ENCODE results near the gene GPRIN1.

GPRIN1 gene

DNA sequence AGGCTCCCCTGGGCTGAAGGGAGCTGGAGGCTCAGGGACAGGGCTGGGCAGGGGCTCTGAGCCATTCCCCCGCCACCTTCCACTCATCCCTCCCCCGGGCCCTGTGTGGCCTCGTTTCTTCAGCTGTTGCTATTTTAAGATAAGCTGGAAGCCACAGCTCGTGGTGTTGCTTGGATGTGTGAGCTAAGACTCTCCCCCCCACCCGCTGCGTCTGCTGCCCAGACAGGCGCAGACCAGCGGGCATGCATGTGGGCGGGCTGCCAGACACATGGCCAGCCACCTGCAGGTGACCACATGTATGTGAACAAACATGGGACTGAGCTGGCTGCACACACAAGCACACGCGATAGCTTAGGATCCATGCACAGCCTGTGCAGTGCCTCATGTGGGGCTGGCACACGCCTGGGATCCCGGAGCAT is 11.7 kb upstream of the GPRIN1 start:
- TF ChIP-seq, protein P1, sequence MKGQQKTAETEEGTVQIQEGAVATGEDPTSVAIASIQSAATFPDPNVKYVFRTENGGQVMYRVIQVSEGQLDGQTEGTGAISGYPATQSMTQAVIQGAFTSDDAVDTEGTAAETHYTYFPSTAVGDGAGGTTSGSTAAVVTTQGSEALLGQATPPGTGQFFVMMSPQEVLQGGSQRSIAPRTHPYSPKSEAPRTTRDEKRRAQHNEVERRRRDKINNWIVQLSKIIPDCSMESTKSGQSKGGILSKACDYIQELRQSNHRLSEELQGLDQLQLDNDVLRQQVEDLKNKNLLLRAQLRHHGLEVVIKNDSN (IDR thresholded peaks at IDR 0.05): no peak
- TF ChIP-seq YY1 (IDR thresholded peaks at IDR 0.05; ENCODE audit: low read depth) (no peak), NFIC (IDR thresholded peaks at IDR 0.05) (no peak), CEBPB (IDR thresholded peaks at IDR 0.05) (no peak), RAD21 (IDR thresholded peaks at IDR 0.05; ENCODE audit: low read depth) (no peak)

DNA sequence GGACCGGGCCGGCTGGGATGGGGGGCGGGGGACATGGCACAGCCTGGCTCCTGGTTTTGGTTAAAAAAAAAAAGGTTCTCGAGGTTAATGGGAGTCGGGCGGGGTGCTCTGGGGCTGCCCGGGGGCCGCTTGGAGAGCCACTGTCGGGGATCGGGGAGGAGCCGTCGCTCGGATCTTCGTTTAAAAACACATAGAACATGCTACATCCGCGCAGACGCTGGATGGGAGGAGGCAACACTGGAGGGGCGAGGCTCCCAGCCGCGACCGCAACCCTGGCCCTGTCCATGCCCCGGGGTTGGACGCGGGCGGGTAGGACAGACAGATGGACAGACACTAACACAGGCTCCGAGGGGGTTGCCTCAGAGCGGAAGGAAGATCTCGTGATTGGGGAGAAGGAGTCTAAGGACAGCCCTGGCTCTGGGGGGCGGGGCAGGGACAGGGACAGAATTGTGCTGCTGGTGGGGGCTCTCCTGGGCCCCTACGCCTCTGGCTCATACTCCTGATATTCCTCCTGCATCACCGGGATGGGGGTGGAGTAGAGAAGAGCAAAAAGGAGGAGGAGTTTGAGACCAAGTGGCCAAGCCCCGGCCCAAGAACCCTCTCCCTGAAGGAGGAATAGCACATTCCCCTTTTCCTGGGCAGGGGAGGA is 10.5 kb upstream of the GPRIN1 start:
- TF ChIP-seq RAD21 (IDR thresholded peaks at IDR 0.05; ENCODE audit: low read depth): no peak
- no peak for TF ChIP-seq FOXM1 (IDR thresholded peaks at IDR 0.05; ENCODE audit: borderline replicate concordance, low read depth)
- no peak for TF ChIP-seq YY1 (IDR thresholded peaks at IDR 0.05; ENCODE audit: low read depth)
- TF ChIP-seq, protein P2, sequence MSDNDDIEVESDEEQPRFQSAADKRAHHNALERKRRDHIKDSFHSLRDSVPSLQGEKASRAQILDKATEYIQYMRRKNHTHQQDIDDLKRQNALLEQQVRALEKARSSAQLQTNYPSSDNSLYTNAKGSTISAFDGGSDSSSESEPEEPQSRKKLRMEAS (IDR thresholded peaks at IDR 0.05): no peak
- no peak for TF ChIP-seq CEBPB (IDR thresholded peaks at IDR 0.05)
- TF ChIP-seq ZBTB7A (IDR thresholded peaks at IDR 0.05; ENCODE audit: low read depth): no peak
- no peak for TF ChIP-seq EP300 (IDR thresholded peaks at IDR 0.05; ENCODE audit: borderline replicate concordance)
- no peak for TF ChIP-seq EGR1 (IDR thresholded peaks at IDR 0.05)
- TF ChIP-seq CREB1 (IDR thresholded peaks at IDR 0.05; ENCODE audit: low read depth): no peak
- TF ChIP-seq, protein P1 (IDR thresholded peaks at IDR 0.05): no peak
- TF ChIP-seq TEAD4 (IDR thresholded peaks at IDR 0.05): no peak
- no peak for TF ChIP-seq NFIC (IDR thresholded peaks at IDR 0.05)
- no peak for TF ChIP-seq TAF1 (IDR thresholded peaks at IDR 0.05; ENCODE audit: low read depth)
- TF ChIP-seq, protein P3, sequence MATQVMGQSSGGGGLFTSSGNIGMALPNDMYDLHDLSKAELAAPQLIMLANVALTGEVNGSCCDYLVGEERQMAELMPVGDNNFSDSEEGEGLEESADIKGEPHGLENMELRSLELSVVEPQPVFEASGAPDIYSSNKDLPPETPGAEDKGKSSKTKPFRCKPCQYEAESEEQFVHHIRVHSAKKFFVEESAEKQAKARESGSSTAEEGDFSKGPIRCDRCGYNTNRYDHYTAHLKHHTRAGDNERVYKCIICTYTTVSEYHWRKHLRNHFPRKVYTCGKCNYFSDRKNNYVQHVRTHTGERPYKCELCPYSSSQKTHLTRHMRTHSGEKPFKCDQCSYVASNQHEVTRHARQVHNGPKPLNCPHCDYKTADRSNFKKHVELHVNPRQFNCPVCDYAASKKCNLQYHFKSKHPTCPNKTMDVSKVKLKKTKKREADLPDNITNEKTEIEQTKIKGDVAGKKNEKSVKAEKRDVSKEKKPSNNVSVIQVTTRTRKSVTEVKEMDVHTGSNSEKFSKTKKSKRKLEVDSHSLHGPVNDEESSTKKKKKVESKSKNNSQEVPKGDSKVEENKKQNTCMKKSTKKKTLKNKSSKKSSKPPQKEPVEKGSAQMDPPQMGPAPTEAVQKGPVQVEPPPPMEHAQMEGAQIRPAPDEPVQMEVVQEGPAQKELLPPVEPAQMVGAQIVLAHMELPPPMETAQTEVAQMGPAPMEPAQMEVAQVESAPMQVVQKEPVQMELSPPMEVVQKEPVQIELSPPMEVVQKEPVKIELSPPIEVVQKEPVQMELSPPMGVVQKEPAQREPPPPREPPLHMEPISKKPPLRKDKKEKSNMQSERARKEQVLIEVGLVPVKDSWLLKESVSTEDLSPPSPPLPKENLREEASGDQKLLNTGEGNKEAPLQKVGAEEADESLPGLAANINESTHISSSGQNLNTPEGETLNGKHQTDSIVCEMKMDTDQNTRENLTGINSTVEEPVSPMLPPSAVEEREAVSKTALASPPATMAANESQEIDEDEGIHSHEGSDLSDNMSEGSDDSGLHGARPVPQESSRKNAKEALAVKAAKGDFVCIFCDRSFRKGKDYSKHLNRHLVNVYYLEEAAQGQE (IDR thresholded peaks at IDR 0.05; ENCODE audit: low read depth): no peak

DNA sequence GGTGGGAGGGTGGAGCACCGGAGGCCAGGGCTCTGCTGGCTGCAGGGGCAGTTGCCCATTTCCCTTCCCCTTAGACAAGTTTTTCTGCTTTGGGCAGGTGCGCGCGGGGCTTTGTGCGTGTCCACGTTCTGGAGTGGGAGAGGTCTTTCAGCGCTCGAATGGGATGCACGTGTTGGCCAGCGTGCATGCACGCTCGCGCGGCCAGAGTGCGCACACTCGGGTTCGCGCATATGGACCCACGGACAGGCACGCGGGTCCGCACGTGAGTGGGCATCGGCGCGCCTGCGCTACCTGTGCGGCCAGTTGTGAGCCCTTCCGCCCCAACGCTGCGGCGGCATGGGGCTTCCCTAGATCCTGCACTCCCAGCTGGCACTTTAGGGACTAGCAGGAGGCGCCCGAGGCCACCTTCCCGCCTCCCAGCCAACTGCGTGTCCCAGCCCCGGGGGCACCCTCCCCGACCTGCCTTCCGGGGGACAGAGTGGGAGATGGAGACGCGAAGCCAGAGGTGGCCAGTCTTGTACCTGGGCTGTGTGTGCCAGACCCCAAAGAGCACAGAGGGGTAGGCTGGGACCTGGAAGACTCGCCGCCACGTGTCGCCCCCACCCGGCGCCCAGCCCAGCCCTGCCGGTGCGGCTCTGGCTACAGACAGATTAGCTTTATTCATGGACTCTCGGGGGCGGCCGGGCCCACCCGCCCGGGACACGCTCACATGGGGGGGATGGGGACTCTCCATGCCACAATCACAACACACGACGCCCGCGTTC is 9.8 kb upstream of the GPRIN1 start:
- TF ChIP-seq RAD21 (IDR thresholded peaks at IDR 0.05; ENCODE audit: low read depth) (no peak), TCF12 (IDR thresholded peaks at IDR 0.05; ENCODE audit: low read depth) (no peak), EGR1 (IDR thresholded peaks at IDR 0.05) (no peak), TEAD4 (IDR thresholded peaks at IDR 0.05) (no peak), FOXM1 (IDR thresholded peaks at IDR 0.05; ENCODE audit: borderline replicate concordance, low read depth) (no peak), ZBTB7A (IDR thresholded peaks at IDR 0.05; ENCODE audit: low read depth) (no peak), CREB1 (IDR thresholded peaks at IDR 0.05; ENCODE audit: low read depth) (no peak), EP300 (IDR thresholded peaks at IDR 0.05; ENCODE audit: borderline replicate concordance) (no peak), TAF1 (IDR thresholded peaks at IDR 0.05; ENCODE audit: low read depth) (0 out of 2 replicates have a peak, but pooled peaks have one; percentile 27), CEBPB (IDR thresholded peaks at IDR 0.05) (no peak), NFIC (IDR thresholded peaks at IDR 0.05) (no peak), YY1 (IDR thresholded peaks at IDR 0.05; ENCODE audit: low read depth) (no peak)
- TF ChIP-seq, protein P3 (IDR thresholded peaks at IDR 0.05; ENCODE audit: low read depth): 0 out of 2 replicates have a peak, but pooled peaks have one; percentile 2
- TF ChIP-seq, protein P2 (IDR thresholded peaks at IDR 0.05): peak; percentile 78; the same call in 1 of the 2 replicates
- TF ChIP-seq, protein P1 (IDR thresholded peaks at IDR 0.05): no peak

DNA sequence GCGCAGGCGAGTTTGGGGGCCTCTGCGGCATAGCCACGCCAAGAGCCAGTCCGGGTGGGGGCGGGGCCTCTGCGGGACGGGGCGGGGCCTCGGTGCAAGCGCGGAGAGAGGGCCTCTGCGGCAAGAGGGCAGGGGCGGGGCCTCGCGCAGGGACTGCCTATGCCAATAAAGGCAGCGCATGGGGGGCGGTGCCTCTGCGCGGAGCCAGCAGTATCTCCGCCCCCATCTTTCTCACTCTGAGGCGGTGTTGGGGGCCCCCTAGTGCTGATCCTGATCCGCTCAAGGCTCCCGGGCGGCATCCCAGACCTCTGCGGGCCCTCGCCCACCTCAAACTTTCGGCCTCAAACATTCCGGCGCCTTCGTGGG is 9.2 kb upstream of the GPRIN1 start:
- TF ChIP-seq CEBPB (IDR thresholded peaks at IDR 0.05): no peak
- no peak for TF ChIP-seq CREB1 (IDR thresholded peaks at IDR 0.05; ENCODE audit: low read depth)
- TF ChIP-seq TCF12 (IDR thresholded peaks at IDR 0.05; ENCODE audit: low read depth): 0 out of 2 replicates have a peak, but pooled peaks have one; percentile 12
- peak; percentile 82 for TF ChIP-seq RAD21 (IDR thresholded peaks at IDR 0.05; ENCODE audit: low read depth)
- TF ChIP-seq EP300 (IDR thresholded peaks at IDR 0.05; ENCODE audit: borderline replicate concordance): no peak
- no peak for TF ChIP-seq TAF1 (IDR thresholded peaks at IDR 0.05; ENCODE audit: low read depth)
- TF ChIP-seq ZBTB7A (IDR thresholded peaks at IDR 0.05; ENCODE audit: low read depth): no peak
- TF ChIP-seq, protein P1 (IDR thresholded peaks at IDR 0.05): no peak
- no peak for TF ChIP-seq FOXM1 (IDR thresholded peaks at IDR 0.05; ENCODE audit: borderline replicate concordance, low read depth)
- no peak for TF ChIP-seq EGR1 (IDR thresholded peaks at IDR 0.05)
- TF ChIP-seq YY1 (IDR thresholded peaks at IDR 0.05; ENCODE audit: low read depth): no peak
- no peak for TF ChIP-seq TEAD4 (IDR thresholded peaks at IDR 0.05)
- TF ChIP-seq, protein P3 (IDR thresholded peaks at IDR 0.05; ENCODE audit: low read depth): no peak
- TF ChIP-seq, protein P2 (IDR thresholded peaks at IDR 0.05): peak; percentile 84
- TF ChIP-seq NFIC (IDR thresholded peaks at IDR 0.05): no peak

Data from Ishikawa (cell line).